Endothelial cell of umbilical vein (primary cell): ENCODE measurements around the gene ITPKB. TPM values are rescaled to one million over a fixed set of nuclear protein-coding genes. Genes with fewer than 3 reads are reported as not detected.

Experiments
- BruUV-seq: library from RNA; stranded (reverse); fragments of 400-500 nt; replicated peaks from 2 replicates; lab custom pipeline; 2021; lab: Mats Ljungman, UMichigan
- CTCF ChIA-PET: fragments of 300-600, 350-600 bp; sonication (Branson Sonifier 250); formaldehyde crosslinking; loops from one replicate; lab custom pipeline; 2021; ENCODE audit warnings: antibody characterized with exemption, inconsistent platforms; lab: Charles Lee
- POLR2A ChIA-PET: fragments of 300-600, 350-600 bp; sonication (Branson Sonifier 250); formaldehyde crosslinking; loops from one replicate; lab custom pipeline; 2021; ENCODE audit warnings: antibody characterized with exemption, inconsistent platforms; lab: Charles Lee
- DNase-seq: peaks from one replicate; pipeline ENCODE4 v3.0.0-alpha.2; 2011; ENCODE audit warnings: low read depth, low spot score
- FAIRE-seq: peaks from 2 replicates; lab custom pipeline; 2011; peaks lifted over from hg19 to GRCh38; lab: Jason Lieb, UNC
- H2AFZ ChIP-seq: 2 replicates; pipeline ENCODE4 v1.6.0; 2012; ENCODE audit warnings: low read depth, low read length, control low read depth, inconsistent platforms
- H3K27ac ChIP-seq: 2 replicates; pipeline ENCODE4 v1.5.1; 2011; ENCODE audit warnings: low read depth, mild to moderate bottlenecking, control low read depth, low read length, moderate library complexity; ENCODE audit not compliant: insufficient read depth
- H3K27me3 ChIP-seq, 2 experiments: 2 replicates each; pipeline versions ENCODE4 v1.6.0 to v1.6.1; 2011; ENCODE audit warnings: low read length in 2 of 2, mixed read lengths in 1 of 2; ENCODE audit not compliant: control insufficient read depth in 2 of 2, insufficient read depth in 2 of 2
- H3K36me3 ChIP-seq, 2 experiments: 2 replicates in 1 of 2; 3 replicates in 1 of 2; pipeline ENCODE4 v1.5.1; 2011; ENCODE audit warnings: low read length in 2 of 2, mild to moderate bottlenecking in 1 of 2, moderate library complexity in 1 of 2; ENCODE audit not compliant: control insufficient read depth in 2 of 2, insufficient read depth in 2 of 2; ENCODE audit errors: extremely low read depth in 1 of 2
- H3K4me1 ChIP-seq: 3 replicates; pipeline ENCODE4 v1.5.1; 2011; ENCODE audit warnings: mild to moderate bottlenecking, low read length; ENCODE audit not compliant: control insufficient read depth, insufficient read depth; ENCODE audit errors: extremely low read depth
- H3K4me2 ChIP-seq: 2 replicates; pipeline ENCODE4 v1.6.1; 2011; ENCODE audit warnings: low read length, control low read depth, mixed read lengths; ENCODE audit not compliant: insufficient read depth
- H3K4me3 ChIP-seq, 3 experiments: fragments of 200-600 bp in 1 of 3; sonication (generic), shearing (Covaris generic) in 1 of 3; replicated peaks in 1 of 3; 2 replicates each; pipeline ENCODE4 v1.5.1; 2011 to 2016; ENCODE audit warnings: control low read depth in 3 of 3, low read length in 3 of 3, mild to moderate bottlenecking in 2 of 3, inconsistent platforms in 1 of 3, low read depth in 1 of 3, moderate library complexity in 1 of 3; ENCODE audit not compliant: insufficient read depth in 1 of 3
- H3K79me2 ChIP-seq: 2 replicates; pipeline ENCODE4 v1.6.0; 2012; ENCODE audit warnings: low read length, inconsistent platforms; ENCODE audit not compliant: control insufficient read depth, insufficient read depth
- H3K9ac ChIP-seq: replicated peaks from 2 replicates; pipeline ENCODE3; 2011; ENCODE audit warnings: low read length, control low read depth; ENCODE audit not compliant: insufficient read depth; ENCODE audit errors: extremely low read depth
- H3K9me1 ChIP-seq: replicated peaks from 3 replicates; pipeline ENCODE4 v1.6.0; 2011; ENCODE audit warnings: mild to moderate bottlenecking, low read length; ENCODE audit not compliant: control insufficient read depth, insufficient read depth; ENCODE audit errors: extremely low read depth
- H3K9me3 ChIP-seq: replicated peaks from 2 replicates; pipeline ENCODE4 v1.5.1; 2012; ENCODE audit warnings: low read length, inconsistent platforms; ENCODE audit not compliant: control insufficient read depth, insufficient read depth
- H4K20me1 ChIP-seq: replicated peaks from 2 replicates; pipeline ENCODE3; 2011; ENCODE audit warnings: mild to moderate bottlenecking, low read length; ENCODE audit not compliant: control insufficient read depth, insufficient read depth; ENCODE audit errors: extremely low read depth
- CTCF ChIP-seq, 2 donors: IDR thresholded peaks; 1 replicate in 1 of 2; 2 replicates in 1 of 2; pipeline ENCODE4 v1.5.1; 2011; ENCODE audit warnings: low read length in 2 of 2, mild to moderate bottlenecking in 2 of 2, moderate library complexity in 2 of 2, control low read depth in 1 of 2, inconsistent platforms in 1 of 2, low read depth in 1 of 2; ENCODE audit not compliant: insufficient read depth in 1 of 2; ENCODE audit errors: extremely low read depth in 1 of 2
- EZH2 ChIP-seq: IDR thresholded peaks from 2 replicates; pipeline ENCODE4 v1.6.1; 2012; ENCODE audit warnings: borderline replicate concordance, low read depth, mild to moderate bottlenecking, moderate library complexity, low read length, inconsistent platforms; ENCODE audit not compliant: severe bottlenecking
- FOS ChIP-seq: IDR thresholded peaks from 2 replicates; pipeline ENCODE4 v1.6.1; 2011; ENCODE audit warnings: mild to moderate bottlenecking, low read length, moderate library complexity, borderline replicate concordance; ENCODE audit not compliant: insufficient read depth
- GATA2 ChIP-seq: IDR thresholded peaks from 2 replicates; pipeline ENCODE4 v1.7.0; 2011; ENCODE audit warnings: low read depth, mild to moderate bottlenecking, moderate library complexity, mixed read lengths, low read length; ENCODE audit not compliant: insufficient read length, insufficient read depth
- JUN ChIP-seq: IDR thresholded peaks from 2 replicates; pipeline ENCODE4 v1.6.1; 2011; ENCODE audit warnings: borderline replicate concordance, low read depth; ENCODE audit not compliant: insufficient read length, insufficient read depth
- MAX ChIP-seq: IDR thresholded peaks from 2 replicates; pipeline ENCODE4 v1.6.1; 2011; ENCODE audit not compliant: insufficient read depth, insufficient read length
- MYC ChIP-seq: IDR thresholded peaks from one replicate; pipeline ENCODE4 v1.6.1; 2011; ENCODE audit warnings: mild to moderate bottlenecking, low read depth, low read length
- POLR2A ChIP-seq: IDR thresholded peaks from 2 replicates; pipeline ENCODE4 v1.6.1; 2012; ENCODE audit warnings: low read depth, mild to moderate bottlenecking, control low read depth, low read length
- POLR2AphosphoS5 ChIP-seq: IDR thresholded peaks from 2 replicates; pipeline ENCODE4 v1.6.1; 2012; ENCODE audit warnings: low read depth, mild to moderate bottlenecking, control low read depth, low read length, moderate library complexity; ENCODE audit not compliant: insufficient read depth
- dilution Hi-C: fragments of 300-500 bp; cut with MboI; formaldehyde crosslinking; loops from one replicate; pipeline ENCODE4 v1.15.0; 2019; ENCODE audit warnings: low sequenced_read_pairs; ENCODE audit not compliant: extremely low pct_ligation_motif_present
- intact Hi-C: fragments of 100-400 bp; cut with micrococcal nuclease; formaldehyde crosslinking; loops from one replicate; pipeline ENCODE4 v1.10.0; 2022
- polyA plus RNA-seq, 4 experiments: library from polyadenylated mRNA; depleted of rRNA in 3 of 4; stranded (reverse) in 3 of 4; unstranded in 1 of 4; fragments of >200 nt; gene quantifications; 2 replicates each; pipeline versions ENCODE4 v1.2.1 to v1.2.3, GENCODE V29; 2011 to 2012; ENCODE audit warnings: missing spikeins in 1 of 4
- total RNA-seq: library from RNA; stranded (reverse); gene quantifications from 2 replicates; pipeline ENCODE4 v1.2.3, GENCODE V29; 2021

The ITPKB gene
- total and polyA plus RNA-seq, 2 donors (not counting 3 experiments of a cell fraction or from before 2014, with no cell fraction given) = 7.7 to 34.8 TPM

GRCh38 chr1:226779561-226779960, 40.5 kb upstream of the ITPKB start:
- Histone ChIP-seq H3K79me2 (no peaks in the 10 kb centered on the region), H3K4me2 (no peak overlapping the region), H3K4me1 (peaks cover 14% of the 10 kb centered on the region), H4K20me1 (no peaks in the 10 kb centered on the region), H3K9ac (no peak overlapping the region), H3K27me3 (no peaks in the 10 kb centered on the region), H3K36me3 (no peaks in the 10 kb centered on the region), H3K4me3 (no peak overlapping the region), H3K9me1 (no peaks in the 10 kb centered on the region), H3K27ac (no peak overlapping the region), H2AFZ (no peak overlapping the region), H3K9me3 (no peaks in the 10 kb centered on the region)
- no peak for DNase-seq
- no TSS peak for BruUV-seq
- POLR2A ChIA-PET = no interaction called here
- TF ChIP-seq POLR2A = no peak
- TF ChIP-seq JUN = no peak
- TF ChIP-seq CTCF (IDR thresholded peaks at IDR 0.05; ENCODE audit: extremely low read depth in 1 of 2, insufficient read depth in 1 of 2, low read depth in 1 of 2, low read length in 2 of 2) = no peak
- TF ChIP-seq GATA2 = no peak
- TF ChIP-seq FOS = no peak
- no peak for TF ChIP-seq EZH2
- no peak for TF ChIP-seq MYC
- no peak for TF ChIP-seq POLR2AphosphoS5
- no peak for TF ChIP-seq MAX
- dilution Hi-C loops = no loop called here
- CTCF ChIA-PET = interaction anchor here (1.0 to 2.4 kb wide), 6 partner anchors 9 to 48 kb away, joined by 3 to 10 read pairs (median 4); no protein-coding TSS in a partner anchor
- no peak for FAIRE-seq
- intact Hi-C loops = loop anchor here (2.0 kb wide), 1 partner anchor 41 kb away; the partner anchor contains the start of gene ITPKB
